Smooth muscle cell of trachea (primary cell): ENCODE results near the gene PDPN. TPM values are rescaled to one million over a fixed set of nuclear protein-coding genes. Genes with fewer than 3 reads are reported as not detected.

ENCODE experiments used
- total RNA-seq: library from RNA; depleted of rRNA; stranded (reverse); fragments of >200 nt; gene quantifications from 2 replicates; pipeline ENCODE4 v1.2.1, GENCODE V29; 2014

Gene PDPN, protein sequence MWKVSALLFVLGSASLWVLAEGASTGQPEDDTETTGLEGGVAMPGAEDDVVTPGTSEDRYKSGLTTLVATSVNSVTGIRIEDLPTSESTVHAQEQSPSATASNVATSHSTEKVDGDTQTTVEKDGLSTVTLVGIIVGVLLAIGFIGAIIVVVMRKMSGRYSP
- 0.87 and 4.5 TPM in 2 replicates for total RNA-seq

GRCh38 chr1:13583595-13583965 is at the start of gene PDPN:
Gene PDPN (plus strand): TSS chr1:13583832. CDS start chr1:13584034, 202 bp downstream.

Other genes starting within 250 kb of the PDPN start
- gene PRAMEF14, start 236.7 kb upstream of the PDPN start, total RNA-seq, result not detected in 2 replicates
- not detected in 2 replicates for gene PRAMEF19, start 211.9 kb upstream of the PDPN start, total RNA-seq
- not detected in 2 replicates for gene PRAMEF17, start 194.2 kb upstream of the PDPN start, total RNA-seq
- gene PRAMEF20, start 173.4 kb upstream of the PDPN start, total RNA-seq, result not detected in 2 replicates
- not detected in 2 replicates for gene LRRC38, start 69.8 kb upstream of the PDPN start, total RNA-seq
- 10.3 and 14.8 TPM in 2 replicates for gene PRDM2, start 116.4 kb downstream of the PDPN start, total RNA-seq